ENCODE measurements around the gene EXOG.

Gene EXOG

GRCh38 chr3:38479431-38480092 is 16.6 kb upstream of the EXOG start:
- peaks cover 56% of the 10 kb centered on the region for H3K36me3 ChIP-seq
- no peak overlapping the region; the same call in 1 of the 2 replicates for H3K27ac ChIP-seq
- peak; percentile 49 for DNase-seq

GRCh38 chr3:38480093-38480445 is 16.1 kb upstream of the EXOG start:
- TF ChIP-seq, protein P1, sequence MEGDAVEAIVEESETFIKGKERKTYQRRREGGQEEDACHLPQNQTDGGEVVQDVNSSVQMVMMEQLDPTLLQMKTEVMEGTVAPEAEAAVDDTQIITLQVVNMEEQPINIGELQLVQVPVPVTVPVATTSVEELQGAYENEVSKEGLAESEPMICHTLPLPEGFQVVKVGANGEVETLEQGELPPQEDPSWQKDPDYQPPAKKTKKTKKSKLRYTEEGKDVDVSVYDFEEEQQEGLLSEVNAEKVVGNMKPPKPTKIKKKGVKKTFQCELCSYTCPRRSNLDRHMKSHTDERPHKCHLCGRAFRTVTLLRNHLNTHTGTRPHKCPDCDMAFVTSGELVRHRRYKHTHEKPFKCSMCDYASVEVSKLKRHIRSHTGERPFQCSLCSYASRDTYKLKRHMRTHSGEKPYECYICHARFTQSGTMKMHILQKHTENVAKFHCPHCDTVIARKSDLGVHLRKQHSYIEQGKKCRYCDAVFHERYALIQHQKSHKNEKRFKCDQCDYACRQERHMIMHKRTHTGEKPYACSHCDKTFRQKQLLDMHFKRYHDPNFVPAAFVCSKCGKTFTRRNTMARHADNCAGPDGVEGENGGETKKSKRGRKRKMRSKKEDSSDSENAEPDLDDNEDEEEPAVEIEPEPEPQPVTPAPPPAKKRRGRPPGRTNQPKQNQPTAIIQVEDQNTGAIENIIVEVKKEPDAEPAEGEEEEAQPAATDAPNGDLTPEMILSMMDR (IDR thresholded peaks at IDR 0.05; ENCODE audit: low read depth, low read length) = no peak
- Histone ChIP-seq H3K27me3 (ENCODE audit: insufficient read depth, low read depth, severe bottlenecking) (no peaks in the 10 kb centered on the region), H3K27ac (no peak overlapping the region), H3K36me3 (peaks cover 59% of the 10 kb centered on the region), H3K9me3 (ENCODE audit: severe bottlenecking) (no peaks in the 10 kb centered on the region), H3K4me3 (ENCODE audit: low read depth, low read length) (no peak overlapping the region)
- no peak for DNase-seq

More at GRCh38 chr3:38479431-38480092, 16.6 kb upstream of the EXOG start:
- no peak overlapping the region for H3K4me3 ChIP-seq (ENCODE audit: low read depth, low read length)
- no peaks in the 10 kb centered on the region for H3K27me3 ChIP-seq (ENCODE audit: insufficient read depth, low read depth, severe bottlenecking)
- TF ChIP-seq, protein P1 (IDR thresholded peaks at IDR 0.05; ENCODE audit: low read depth, low read length) = peak; percentile 81
- H3K9me3 ChIP-seq (ENCODE audit: severe bottlenecking) = no peaks in the 10 kb centered on the region

GRCh38 chr3:38480930-38481329 is 15.2 kb upstream of the EXOG start:
- Histone ChIP-seq H3K27me3 (ENCODE audit: insufficient read depth, low read depth, severe bottlenecking) (no peaks in the 10 kb centered on the region), H3K4me3 (ENCODE audit: low read depth, low read length) (no peak overlapping the region), H3K9me3 (ENCODE audit: severe bottlenecking) (no peaks in the 10 kb centered on the region), H3K27ac (no peak overlapping the region), H3K36me3 (peaks cover 59% of the 10 kb centered on the region)
- TF ChIP-seq, protein P1 (IDR thresholded peaks at IDR 0.05; ENCODE audit: low read depth, low read length) = no peak
- DNase-seq = no peak

GRCh38 chr3:38482951-38483350 is 13.2 kb upstream of the EXOG start:
- Histone ChIP-seq H3K9me3 (ENCODE audit: severe bottlenecking) (no peaks in the 10 kb centered on the region), H3K36me3 (peaks cover 59% of the 10 kb centered on the region), H3K27ac (no peak overlapping the region), H3K27me3 (ENCODE audit: insufficient read depth, low read depth, severe bottlenecking) (no peaks in the 10 kb centered on the region), H3K4me3 (ENCODE audit: low read depth, low read length) (no peak overlapping the region)
- DNase-seq = no peak
- TF ChIP-seq, protein P1 (IDR thresholded peaks at IDR 0.05; ENCODE audit: low read depth, low read length) = no peak

DNA sequence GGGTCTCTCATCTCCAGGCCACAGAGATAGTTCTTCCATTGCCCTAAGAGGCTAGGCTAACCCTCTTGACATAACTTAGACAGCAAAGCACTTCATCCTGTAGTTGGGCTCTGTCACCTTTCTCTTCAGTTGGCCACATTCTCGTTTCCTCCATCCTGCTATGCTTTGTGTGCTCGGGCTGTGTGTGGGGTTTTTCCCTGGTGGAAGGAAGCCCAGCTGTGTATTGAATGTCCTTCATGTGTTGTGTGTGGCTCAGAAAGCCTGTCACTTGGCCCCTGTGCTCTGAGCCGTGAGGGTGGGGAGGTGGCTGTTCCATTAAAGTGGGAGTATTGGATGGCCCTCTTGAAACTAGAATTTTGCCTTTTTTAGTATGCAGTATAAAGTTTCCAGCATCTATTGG is 8.8 kb upstream of the EXOG start:
- TF ChIP-seq, protein P1 (IDR thresholded peaks at IDR 0.05; ENCODE audit: low read depth, low read length) = no peak
- no peak overlapping the region for H3K4me3 ChIP-seq (ENCODE audit: low read depth, low read length)
- H3K36me3 ChIP-seq = peaks cover 20% of the 10 kb centered on the region
- DNase-seq = no peak
- no peaks in the 10 kb centered on the region for H3K27me3 ChIP-seq (ENCODE audit: insufficient read depth, low read depth, severe bottlenecking)
- H3K9me3 ChIP-seq (ENCODE audit: severe bottlenecking) = no peaks in the 10 kb centered on the region
- H3K27ac ChIP-seq = no peak overlapping the region

DNA sequence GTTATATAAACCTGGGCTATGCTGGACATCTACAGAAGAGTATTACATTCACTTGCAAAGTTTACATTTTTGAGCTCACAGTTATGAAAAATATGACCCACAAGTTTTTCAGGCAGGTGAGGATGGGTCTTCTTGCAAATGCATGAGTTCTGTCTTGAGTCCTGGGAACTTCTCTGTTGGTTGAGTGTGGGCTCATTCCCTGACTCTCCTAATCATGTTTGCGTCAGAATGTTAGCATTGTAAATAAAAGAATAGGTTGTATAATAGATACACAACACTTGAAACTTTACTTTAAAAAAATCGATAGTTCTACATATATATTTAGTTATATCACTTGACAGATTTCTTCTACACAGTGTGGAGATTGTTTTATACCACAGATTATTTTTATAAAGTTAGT is 7.2 kb upstream of the EXOG start:
- no peak overlapping the region for H3K4me3 ChIP-seq (ENCODE audit: low read depth, low read length)
- H3K9me3 ChIP-seq (ENCODE audit: severe bottlenecking) = no peaks in the 10 kb centered on the region
- TF ChIP-seq, protein P1 (IDR thresholded peaks at IDR 0.05; ENCODE audit: low read depth, low read length) = no peak
- H3K27me3 ChIP-seq (ENCODE audit: insufficient read depth, low read depth, severe bottlenecking) = no peaks in the 10 kb centered on the region
- DNase-seq = no peak
- H3K36me3 ChIP-seq = peaks cover 6% of the 10 kb centered on the region; the same call in 1 of the 2 replicates
- H3K27ac ChIP-seq = no peak overlapping the region
